HL-60/S4 treated with phorbol 12-myristate 13-acetate at 8.2 ng/mL for 4 days and 3 days (cell line): ENCODE measurements around the gene C12orf76.

Experiments used
- in situ Hi-C: fragments of 300-500 bp; cut with MboI; formaldehyde crosslinking; loops from 2 replicates; pipeline ENCODE4 v1.15.0; 2022; ENCODE audit warnings: low sequenced_read_pairs

The C12orf76 gene

GRCh38 chr12:109997393-109997792 lies 50.9 kb downstream of the C12orf76 start:
- in situ Hi-C loops, result no loop called here

- in situ Hi-C loops, result no loop called here
Measured at GRCh38 chr12:109996483-109996853, 51.9 kb downstream of the C12orf76 start.

DNA sequence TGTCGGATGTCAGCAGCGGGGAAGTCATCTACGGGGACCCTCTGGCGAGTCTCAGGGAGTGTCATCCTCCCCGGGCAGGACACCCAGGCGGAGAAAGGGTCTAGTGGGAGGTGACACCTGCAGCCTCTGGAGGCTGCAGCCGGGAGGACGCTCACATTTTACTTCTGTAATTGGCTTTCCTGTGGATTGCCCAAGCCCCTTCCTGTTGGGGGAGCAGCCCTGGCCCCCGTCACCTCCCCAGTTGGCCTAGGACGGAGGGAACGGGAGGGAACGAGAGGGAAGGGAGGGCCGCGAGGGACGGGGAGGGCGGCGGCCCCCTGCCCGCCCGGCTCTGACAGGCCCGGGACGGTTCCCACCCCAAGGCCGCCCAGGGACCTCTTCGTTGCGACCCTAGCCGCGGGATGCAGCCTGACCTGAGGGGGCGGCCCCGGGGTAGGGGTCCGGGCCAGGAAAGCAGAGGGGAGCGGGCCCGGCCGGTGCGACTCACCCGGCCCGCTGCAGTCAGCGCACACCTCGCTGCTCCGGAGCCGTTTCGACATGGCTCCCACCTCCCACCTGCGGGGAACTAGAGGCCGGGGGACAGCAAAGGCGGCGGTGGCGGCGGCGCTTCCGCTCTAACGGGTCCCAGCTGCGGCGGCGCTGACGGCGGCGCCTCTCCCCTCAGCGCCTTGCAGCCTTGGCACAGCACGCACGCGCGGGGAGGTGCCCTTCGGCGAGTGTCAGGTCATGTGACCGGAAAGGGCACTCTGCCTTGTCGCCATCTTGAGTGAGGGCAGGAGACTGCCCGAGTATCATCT lies 52.4 kb downstream of the C12orf76 start, which contains the start of gene GIT2:
Gene GIT2 (minus strand): TSS at position 683 of the 797 bp plus-strand sequence. CDS start 144 bp downstream, at position 539.
- in situ Hi-C loops, result no loop called here

DNA sequence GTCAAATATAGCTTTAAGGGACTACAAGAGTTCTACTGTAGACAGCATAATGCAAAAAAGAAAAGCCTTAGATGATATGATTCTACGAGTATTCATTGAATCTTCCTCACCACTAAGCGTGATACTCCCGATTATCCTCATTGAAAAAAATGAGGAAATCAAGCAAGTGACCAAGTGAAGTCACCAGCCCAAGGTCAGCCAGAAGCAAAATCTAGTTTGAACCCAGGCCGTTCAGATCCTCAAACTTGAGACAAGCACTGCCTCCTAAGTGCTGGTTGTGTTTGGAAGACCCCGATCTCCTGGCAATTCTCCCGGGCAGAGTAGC lies 53.0 kb downstream of the C12orf76 start:
- in situ Hi-C loops, result no loop called here

DNA sequence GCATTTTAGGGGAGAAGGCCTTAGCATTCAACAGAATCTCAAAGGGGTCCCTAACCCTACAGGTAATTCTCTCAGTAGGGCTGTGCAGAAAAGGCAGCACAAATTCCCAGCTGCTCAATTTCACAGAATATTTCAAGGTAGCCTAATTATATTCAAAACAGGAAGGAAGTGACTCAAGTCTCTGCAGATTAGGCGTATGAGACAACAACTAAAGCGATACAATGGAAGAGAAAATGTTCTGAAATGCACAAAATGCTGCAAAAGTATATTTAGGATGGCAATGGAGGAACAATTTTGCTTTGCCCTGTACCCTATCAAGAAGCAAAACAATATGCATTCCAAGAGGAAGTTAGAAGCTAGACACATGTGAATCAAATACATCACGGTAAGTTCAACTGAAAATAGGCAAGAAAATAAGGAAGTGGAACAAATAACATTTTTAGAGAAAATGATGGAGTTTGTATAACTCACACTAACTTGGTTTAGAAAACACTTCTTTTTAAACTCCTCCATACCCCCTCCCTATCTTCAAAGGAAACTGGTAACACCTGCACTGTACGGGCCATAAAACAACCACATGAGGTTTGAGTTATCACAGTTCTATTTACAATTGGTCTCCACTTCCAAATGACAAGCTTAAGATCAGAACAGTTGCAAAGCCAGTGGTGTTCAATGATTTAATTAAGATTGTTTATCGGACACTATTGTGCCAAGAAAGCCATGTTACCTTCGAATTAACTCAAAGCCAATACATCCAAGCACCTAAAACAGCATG lies 53.7 kb downstream of the C12orf76 start:
- in situ Hi-C loops, result no loop called here

GRCh38 chr12:109993091-109993490 lies 55.2 kb downstream of the C12orf76 start:
- in situ Hi-C loops, result no loop called here

GRCh38 chr12:109991586-109991985 lies 56.7 kb downstream of the C12orf76 start:
- in situ Hi-C loops, result no loop called here
